Measurements from ENCODE around the gene WDR83.

WDR83 gene

DNA sequence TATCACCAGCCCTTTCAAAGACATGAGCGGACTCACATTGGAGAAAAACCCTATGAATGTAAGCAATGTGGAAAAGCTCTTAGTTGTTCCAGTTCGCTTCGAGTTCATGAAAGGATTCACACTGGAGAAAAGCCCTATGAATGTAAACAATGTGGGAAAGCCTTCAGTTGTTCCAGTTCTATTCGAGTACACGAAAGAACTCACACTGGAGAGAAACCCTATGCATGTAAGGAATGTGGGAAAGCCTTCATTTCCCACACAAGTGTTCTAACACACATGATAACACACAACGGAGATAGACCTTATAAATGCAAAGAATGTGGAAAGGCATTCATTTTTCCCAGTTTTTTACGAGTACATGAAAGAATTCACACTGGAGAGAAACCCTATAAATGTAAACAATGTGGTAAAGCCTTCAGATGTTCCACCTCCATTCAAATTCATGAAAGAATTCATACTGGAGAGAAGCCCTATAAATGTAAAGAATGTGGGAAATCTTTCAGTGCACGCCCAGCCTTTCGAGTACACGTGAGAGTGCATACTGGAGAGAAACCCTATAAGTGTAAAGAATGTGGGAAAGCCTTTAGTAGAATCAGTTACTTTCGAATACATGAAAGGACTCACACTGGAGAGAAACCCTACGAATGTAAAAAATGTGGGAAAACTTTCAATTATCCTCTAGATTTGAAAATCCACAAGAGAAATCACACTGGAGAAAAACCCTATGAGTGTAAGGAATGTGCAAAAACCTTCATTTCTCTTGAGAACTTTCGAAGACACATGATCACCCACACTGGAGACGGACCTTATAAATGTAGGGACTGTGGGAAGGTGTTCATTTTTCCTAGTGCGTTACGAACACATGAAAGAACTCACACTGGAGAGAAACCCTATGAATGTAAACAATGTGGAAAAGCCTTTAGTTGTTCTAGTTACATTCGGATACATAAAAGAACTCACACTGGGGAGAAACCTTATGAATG is 38.3 kb upstream of the WDR83 start:
- H3K4me3 ChIP-seq (ENCODE audit: low read depth, low read length), result no peak overlapping the region
- TF ChIP-seq, protein P1, sequence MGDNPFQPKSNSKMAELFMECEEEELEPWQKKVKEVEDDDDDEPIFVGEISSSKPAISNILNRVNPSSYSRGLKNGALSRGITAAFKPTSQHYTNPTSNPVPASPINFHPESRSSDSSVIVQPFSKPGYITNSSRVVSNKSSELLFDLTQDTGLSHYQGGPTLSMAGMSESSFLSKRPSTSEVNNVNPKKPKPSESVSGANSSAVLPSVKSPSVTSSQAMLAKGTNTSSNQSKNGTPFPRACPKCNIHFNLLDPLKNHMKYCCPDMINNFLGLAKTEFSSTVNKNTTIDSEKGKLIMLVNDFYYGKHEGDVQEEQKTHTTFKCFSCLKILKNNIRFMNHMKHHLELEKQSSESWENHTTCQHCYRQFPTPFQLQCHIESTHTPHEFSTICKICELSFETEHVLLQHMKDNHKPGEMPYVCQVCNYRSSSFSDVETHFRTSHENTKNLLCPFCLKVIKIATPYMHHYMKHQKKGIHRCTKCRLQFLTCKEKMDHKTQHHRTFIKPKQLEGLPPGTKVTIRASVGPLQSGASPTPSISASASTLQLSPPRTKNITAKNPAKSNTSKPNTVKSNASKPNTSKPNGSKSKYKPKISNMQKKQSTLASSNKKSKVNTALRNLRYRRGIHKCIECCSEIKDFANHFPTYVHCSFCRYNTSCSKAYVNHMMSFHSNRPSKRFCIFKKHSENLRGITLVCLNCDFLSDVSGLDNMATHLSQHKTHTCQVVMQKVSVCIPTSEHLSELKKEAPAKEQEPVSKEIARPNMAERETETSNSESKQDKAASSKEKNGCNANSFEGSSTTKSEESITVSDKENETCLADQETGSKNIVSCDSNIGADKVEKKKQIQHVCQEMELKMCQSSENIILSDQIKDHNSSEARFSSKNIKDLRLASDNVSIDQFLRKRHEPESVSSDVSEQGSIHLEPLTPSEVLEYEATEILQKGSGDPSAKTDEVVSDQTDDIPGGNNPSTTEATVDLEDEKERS (tag by site-specific recombination; IDR thresholded peaks at IDR 0.05), result 0 out of 2 replicates have a peak, but pooled peaks have one; percentile 7
- TF ChIP-seq, protein P2, sequence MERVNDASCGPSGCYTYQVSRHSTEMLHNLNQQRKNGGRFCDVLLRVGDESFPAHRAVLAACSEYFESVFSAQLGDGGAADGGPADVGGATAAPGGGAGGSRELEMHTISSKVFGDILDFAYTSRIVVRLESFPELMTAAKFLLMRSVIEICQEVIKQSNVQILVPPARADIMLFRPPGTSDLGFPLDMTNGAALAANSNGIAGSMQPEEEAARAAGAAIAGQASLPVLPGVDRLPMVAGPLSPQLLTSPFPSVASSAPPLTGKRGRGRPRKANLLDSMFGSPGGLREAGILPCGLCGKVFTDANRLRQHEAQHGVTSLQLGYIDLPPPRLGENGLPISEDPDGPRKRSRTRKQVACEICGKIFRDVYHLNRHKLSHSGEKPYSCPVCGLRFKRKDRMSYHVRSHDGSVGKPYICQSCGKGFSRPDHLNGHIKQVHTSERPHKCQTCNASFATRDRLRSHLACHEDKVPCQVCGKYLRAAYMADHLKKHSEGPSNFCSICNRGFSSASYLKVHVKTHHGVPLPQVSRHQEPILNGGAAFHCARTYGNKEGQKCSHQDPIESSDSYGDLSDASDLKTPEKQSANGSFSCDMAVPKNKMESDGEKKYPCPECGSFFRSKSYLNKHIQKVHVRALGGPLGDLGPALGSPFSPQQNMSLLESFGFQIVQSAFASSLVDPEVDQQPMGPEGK (tag by site-specific recombination; IDR thresholded peaks at IDR 0.05), result no peak
- peak; percentile 99 for TF ChIP-seq SETDB1 (IDR thresholded peaks at IDR 0.05; ENCODE audit: insufficient read length, low read length)
- TF ChIP-seq ZNF274 (IDR thresholded peaks at IDR 0.05; ENCODE audit: low read length), result peak; percentile 69
- TF ChIP-seq ZNF274 (tag by site-specific recombination; IDR thresholded peaks at IDR 0.05; ENCODE audit: borderline replicate concordance), result peak; percentile 85
- no peaks in the 10 kb centered on the region for H3K9me3 ChIP-seq (ENCODE audit: control insufficient read depth, insufficient read depth, low read depth, low read length)

DNA sequence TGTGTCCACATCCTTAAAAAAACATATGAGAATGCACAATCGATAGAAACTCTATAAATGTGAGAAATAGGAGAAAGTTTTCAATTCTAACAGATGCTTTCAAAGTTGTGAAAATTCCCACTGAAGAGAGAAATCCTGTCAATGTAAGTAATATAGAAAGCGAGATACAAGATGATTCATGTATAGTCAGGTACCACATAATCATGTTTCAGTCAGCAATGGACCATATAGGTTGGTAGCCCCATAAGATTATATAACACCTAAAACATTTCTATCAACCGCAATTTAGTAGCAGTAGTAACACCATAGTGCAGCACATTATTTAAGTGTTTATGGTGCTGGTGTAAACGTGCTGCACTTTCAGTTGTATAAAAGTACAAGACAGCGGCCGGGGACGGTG is 37.4 kb upstream of the WDR83 start:
- TF ChIP-seq GFI1B (tag by site-specific recombination; IDR thresholded peaks at IDR 0.05), result no peak
- TF ChIP-seq ZNF202 (tag by site-specific recombination; IDR thresholded peaks at IDR 0.05; ENCODE audit: borderline replicate concordance), result no peak
- no peak for TF ChIP-seq ZNF221 (tag by site-specific recombination; IDR thresholded peaks at IDR 0.05; ENCODE audit: borderline replicate concordance)
- TF ChIP-seq MZF1 (tag by site-specific recombination; IDR thresholded peaks at IDR 0.05; ENCODE audit: borderline replicate concordance), result no peak
- no peak for TF ChIP-seq EGR2 (tag by site-specific recombination; IDR thresholded peaks at IDR 0.05; ENCODE audit: low read depth)
- POLR2A ChIA-PET, result interaction anchor here (0.6 kb wide), 1 partner anchor 124 kb away, joined by 3 read pairs; no protein-coding TSS in a partner anchor
- no peaks in the 10 kb centered on the region for H3K4me1 ChIP-seq (ENCODE audit: control insufficient read depth, insufficient read depth, low read length)
- H3K9me3 ChIP-seq (ENCODE audit: control insufficient read depth, insufficient read depth, low read depth, low read length), result no peaks in the 10 kb centered on the region
- no peak overlapping the region for H3K27ac ChIP-seq (ENCODE audit: extremely low read depth, low read depth, low read length)
- peaks cover 28 to 66% of the 10 kb centered on the region in 2 experiments; a peak in 2 of 3 replicates for H3K36me3 ChIP-seq (ENCODE audit: control insufficient read depth in 2 of 2, insufficient read depth in 1 of 2, low read length in 2 of 2)
- no peak overlapping the region for H3K4me3 ChIP-seq (ENCODE audit: low read depth, low read length)
- CTCF ChIA-PET, result interaction anchor here (0.9 kb wide), 1 partner anchor 11 kb away, joined by 5 read pairs; no protein-coding TSS in a partner anchor

More for the DNA sequence above, 38.3 kb upstream of the WDR83 start:
- H3K27ac ChIP-seq (ENCODE audit: extremely low read depth, low read depth, low read length), result no peak overlapping the region
- ChIA-PET POLR2A (no interaction called here), CTCF (no interaction called here)
- peaks cover 36 to 75% of the 10 kb centered on the region in 2 experiments; a peak in 2 of 3 replicates for H3K36me3 ChIP-seq (ENCODE audit: control insufficient read depth in 2 of 2, insufficient read depth in 1 of 2, low read length in 2 of 2)
- no peaks in the 10 kb centered on the region for H3K4me1 ChIP-seq (ENCODE audit: control insufficient read depth, insufficient read depth, low read length)

DNA sequence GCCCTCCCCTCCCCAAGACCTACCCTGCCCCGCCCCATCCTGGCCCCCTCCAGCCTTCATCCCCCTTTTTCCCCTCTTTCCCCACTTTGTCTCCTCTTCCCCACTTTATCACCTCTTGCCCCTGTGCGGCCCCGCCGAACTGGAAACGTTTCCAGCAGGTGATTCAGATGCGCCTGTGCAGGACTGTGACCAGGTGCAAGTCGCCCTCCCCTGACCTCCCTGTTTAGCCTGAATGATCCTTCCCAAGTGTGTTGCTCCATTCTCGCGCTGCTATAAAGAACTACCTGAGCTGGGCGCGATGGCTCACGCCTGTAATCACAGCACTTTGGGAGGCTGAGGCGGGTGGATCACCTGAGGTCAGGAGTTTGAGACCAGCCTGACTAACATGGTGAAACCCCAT is 30.0 kb upstream of the WDR83 start:
- CTCF ChIA-PET, result no interaction called here
- Histone ChIP-seq H3K27ac (ENCODE audit: extremely low read depth, low read depth, low read length) (no peak overlapping the region), H3K9me3 (ENCODE audit: control insufficient read depth, insufficient read depth, low read depth, low read length) (no peaks in the 10 kb centered on the region), H3K36me3 (ENCODE audit: control insufficient read depth in 2 of 2, insufficient read depth in 1 of 2, low read length in 2 of 2) (no peaks in the 10 kb centered on the region; a peak in 1 of 3 replicates), H3K4me3 (ENCODE audit: low read depth, low read length) (no peak overlapping the region), H3K4me1 (ENCODE audit: control insufficient read depth, insufficient read depth, low read length) (no peaks in the 10 kb centered on the region)
- TF ChIP-seq, protein P3, sequence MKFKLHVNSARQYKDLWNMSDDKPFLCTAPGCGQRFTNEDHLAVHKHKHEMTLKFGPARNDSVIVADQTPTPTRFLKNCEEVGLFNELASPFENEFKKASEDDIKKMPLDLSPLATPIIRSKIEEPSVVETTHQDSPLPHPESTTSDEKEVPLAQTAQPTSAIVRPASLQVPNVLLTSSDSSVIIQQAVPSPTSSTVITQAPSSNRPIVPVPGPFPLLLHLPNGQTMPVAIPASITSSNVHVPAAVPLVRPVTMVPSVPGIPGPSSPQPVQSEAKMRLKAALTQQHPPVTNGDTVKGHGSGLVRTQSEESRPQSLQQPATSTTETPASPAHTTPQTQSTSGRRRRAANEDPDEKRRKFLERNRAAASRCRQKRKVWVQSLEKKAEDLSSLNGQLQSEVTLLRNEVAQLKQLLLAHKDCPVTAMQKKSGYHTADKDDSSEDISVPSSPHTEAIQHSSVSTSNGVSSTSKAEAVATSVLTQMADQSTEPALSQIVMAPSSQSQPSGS (tag by site-specific recombination; IDR thresholded peaks at IDR 0.05; ENCODE audit: low read depth), result no peak
- TF ChIP-seq ZSCAN23 (tag by site-specific recombination; IDR thresholded peaks at IDR 0.05) (no peak), KLF16 (tag by site-specific recombination; IDR thresholded peaks at IDR 0.05) (no peak), ZNF132 (tag by site-specific recombination; IDR thresholded peaks at IDR 0.05; ENCODE audit: borderline replicate concordance) (no peak), YY1 (tag by site-specific recombination; IDR thresholded peaks at IDR 0.05) (no peak), ZNF48 (tag by site-specific recombination; IDR thresholded peaks at IDR 0.05) (no peak), ZFP3 (tag by site-specific recombination; IDR thresholded peaks at IDR 0.05; ENCODE audit: low read depth) (no peak)
- TF ChIP-seq, protein P4, sequence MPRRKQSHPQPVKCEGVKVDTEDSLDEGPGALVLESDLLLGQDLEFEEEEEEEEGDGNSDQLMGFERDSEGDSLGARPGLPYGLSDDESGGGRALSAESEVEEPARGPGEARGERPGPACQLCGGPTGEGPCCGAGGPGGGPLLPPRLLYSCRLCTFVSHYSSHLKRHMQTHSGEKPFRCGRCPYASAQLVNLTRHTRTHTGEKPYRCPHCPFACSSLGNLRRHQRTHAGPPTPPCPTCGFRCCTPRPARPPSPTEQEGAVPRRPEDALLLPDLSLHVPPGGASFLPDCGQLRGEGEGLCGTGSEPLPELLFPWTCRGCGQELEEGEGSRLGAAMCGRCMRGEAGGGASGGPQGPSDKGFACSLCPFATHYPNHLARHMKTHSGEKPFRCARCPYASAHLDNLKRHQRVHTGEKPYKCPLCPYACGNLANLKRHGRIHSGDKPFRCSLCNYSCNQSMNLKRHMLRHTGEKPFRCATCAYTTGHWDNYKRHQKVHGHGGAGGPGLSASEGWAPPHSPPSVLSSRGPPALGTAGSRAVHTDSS (tag by site-specific recombination; IDR thresholded peaks at IDR 0.05), result no peak
- TF ChIP-seq, protein P5, sequence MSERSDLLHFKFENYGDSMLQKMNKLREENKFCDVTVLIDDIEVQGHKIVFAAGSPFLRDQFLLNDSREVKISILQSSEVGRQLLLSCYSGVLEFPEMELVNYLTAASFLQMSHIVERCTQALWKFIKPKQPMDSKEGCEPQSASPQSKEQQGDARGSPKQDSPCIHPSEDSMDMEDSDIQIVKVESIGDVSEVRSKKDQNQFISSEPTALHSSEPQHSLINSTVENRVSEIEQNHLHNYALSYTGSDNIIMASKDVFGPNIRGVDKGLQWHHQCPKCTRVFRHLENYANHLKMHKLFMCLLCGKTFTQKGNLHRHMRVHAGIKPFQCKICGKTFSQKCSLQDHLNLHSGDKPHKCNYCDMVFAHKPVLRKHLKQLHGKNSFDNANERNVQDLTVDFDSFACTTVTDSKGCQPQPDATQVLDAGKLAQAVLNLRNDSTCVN (tag by site-specific recombination; optimal IDR thresholded peaks at IDR 0.05), result no peak
- POLR2A ChIA-PET, result no interaction called here

Measured in HEK293 (cell line).